ENCODE measurements around the gene AOPEP.

The AOPEP gene

DNA sequence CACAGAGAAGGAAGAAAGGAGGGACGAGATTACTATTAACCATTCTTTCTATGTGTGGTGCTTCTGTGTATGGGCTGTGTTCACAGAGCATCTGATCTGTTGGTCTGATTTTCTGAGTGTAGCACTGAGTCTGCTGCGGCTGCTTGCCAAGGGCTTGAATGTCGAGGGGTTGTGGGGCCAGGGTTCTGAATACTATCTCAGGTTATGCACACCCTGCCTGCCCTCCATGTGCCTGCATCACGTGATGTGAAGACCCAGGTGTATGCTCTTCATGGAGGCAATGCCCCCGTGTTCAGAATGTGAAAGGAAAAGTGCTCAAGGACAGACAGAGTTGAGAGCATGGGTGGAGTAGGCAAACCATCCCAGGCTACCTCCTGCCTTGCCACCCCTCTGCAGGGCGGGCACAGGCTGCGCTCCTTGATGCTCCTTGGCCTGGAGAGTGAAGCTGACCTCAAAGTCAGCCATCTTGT lies 336.1 kb downstream of the AOPEP start:
- DNase-seq (ENCODE audit: low spot score), result no peak

DNA sequence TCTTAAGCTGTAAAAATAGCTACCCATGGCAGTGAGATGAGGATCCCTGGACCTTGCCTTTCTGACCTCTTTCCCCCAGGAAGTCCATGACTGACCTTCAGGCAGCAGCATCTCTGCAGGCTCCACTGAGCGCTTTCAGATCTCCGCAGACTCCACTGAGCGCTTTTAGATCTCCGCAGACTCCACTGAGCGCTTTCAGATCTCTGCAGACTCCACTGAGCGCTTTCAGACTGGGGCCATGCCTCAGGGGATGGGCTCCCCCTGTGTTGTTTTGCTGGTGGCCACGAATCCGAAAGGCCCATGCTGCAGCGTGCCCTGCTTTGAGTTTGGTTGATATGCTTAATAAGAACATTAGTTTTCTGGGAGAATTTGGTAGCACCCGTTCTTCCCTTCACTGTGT lies 336.8 kb downstream of the AOPEP start:
- no peak for DNase-seq (ENCODE audit: low spot score)

DNA sequence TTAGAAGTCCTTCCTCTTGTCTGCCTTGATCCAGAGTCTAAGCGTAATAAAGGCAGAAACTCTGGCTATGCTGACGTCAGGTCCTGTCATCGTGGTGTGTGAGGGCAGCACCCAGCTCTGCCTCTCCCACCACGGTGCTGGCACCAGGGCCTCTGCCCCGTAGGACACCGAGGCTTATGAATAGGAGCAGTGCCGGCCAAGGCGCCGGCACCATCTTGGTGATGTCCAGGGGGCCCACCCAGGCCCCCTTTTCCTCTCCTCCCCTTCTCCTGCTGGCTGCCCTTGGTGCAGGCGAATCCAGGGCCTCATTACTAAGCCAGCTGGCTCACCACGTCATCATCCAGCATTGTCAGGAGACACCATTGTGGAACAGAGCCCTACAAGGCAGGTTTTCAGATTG lies 338.7 kb downstream of the AOPEP start:
- no peak for DNase-seq (ENCODE audit: low spot score)

DNA sequence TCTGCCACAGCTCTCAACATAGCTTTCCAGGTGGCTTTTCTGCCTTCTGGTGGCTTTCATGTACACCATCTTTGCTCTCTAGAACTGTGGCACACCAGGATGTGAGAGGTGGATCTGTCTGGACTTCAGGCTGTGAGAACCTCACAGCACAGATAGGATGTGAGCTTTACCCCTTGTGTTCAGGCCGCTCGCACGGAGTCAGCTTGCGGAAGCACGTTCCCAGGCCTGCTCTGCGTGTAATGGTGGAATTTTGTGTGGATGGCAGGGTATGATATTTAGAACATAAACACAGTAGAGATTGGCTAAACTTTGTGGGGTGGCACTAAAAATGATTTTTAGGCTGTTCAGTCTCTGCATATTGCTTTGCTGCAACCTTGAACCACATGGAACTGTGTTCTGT lies 340.6 kb downstream of the AOPEP start:
- DNase-seq (ENCODE audit: low spot score), result no peak

DNA sequence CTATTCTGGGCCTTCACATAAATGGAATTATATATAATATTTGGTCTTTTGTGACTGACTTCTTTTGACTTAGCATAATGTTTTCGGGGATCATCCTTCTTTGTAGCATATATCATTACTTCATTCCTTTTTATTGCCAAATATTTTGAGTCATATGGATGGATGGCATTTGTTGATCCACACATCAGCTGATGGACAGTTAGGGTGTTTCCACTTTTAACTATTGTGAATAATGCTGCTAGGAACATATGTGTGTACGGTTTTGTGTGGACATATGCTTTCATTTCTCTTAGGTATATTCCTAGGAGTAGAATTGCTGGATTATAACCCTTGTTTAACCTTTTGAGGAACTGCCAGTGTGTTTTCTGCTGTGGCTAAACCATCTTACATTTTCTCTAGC lies 341.4 kb downstream of the AOPEP start:
- no peak for DNase-seq (ENCODE audit: low spot score)

DNA sequence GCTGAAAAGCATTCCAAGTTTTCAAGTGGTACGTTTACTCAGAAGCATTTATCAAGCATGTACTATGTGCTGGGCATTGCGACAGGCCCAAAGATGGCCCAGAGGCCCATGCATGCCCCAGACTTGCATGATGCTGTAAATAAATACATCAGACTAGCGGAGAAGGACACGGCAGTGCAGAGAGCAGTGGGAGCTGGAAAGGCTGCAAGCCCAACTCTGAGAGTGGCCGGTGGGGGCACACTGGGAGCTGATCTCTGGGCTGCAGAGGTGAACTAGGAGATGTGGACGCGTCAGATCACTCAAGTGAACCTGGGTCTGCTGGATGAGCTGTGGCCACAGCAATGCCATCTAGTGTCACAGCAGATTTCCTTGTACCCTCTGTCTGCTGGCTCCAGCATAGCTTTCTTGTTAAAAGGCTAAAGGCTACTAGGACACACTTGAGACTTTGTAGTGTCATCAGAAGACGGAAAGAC lies 344.1 kb downstream of the AOPEP start:
- no peak for DNase-seq (ENCODE audit: low spot score)

DNA sequence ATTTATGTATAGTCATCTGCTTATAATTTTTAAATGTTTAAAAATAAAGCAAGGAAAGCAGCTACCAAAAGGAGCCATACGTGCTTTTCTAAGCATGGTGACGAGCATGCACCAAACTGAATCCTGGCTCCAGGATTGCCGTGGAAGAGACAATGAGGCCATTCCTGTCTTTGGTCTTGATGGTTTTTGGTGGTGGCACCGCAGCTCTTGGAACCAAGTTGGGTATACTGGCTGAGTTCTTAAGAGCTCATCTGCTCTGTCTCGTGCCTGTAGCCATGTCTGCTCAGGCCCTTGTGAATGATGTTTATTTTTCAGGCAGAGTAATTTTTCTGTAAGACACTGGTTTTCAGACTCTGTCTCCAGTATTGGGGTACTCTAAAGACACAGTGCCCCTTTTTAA lies 345.0 kb downstream of the AOPEP start:
- no peak for DNase-seq (ENCODE audit: low spot score)

DNA sequence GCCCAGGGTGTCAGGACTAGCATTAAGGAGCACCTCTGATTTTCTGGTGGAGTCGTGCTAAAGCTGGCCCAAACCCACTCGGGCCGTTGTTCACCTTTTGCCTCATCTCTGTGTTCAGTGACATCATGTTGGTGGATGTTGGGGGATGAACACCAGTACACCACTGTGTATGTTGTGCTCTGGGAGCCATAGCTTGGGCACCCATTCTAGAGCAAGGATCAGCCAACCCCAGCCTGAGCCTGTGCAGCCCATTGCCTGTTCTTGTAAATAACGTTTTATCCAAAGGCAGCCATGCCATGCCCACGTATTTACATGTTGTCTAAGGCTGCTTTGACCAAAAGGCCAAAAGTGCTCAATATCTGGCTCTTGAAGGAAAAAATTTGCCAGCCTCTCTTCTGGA lies 345.4 kb downstream of the AOPEP start:
- no peak for DNase-seq (ENCODE audit: low spot score)

DNA sequence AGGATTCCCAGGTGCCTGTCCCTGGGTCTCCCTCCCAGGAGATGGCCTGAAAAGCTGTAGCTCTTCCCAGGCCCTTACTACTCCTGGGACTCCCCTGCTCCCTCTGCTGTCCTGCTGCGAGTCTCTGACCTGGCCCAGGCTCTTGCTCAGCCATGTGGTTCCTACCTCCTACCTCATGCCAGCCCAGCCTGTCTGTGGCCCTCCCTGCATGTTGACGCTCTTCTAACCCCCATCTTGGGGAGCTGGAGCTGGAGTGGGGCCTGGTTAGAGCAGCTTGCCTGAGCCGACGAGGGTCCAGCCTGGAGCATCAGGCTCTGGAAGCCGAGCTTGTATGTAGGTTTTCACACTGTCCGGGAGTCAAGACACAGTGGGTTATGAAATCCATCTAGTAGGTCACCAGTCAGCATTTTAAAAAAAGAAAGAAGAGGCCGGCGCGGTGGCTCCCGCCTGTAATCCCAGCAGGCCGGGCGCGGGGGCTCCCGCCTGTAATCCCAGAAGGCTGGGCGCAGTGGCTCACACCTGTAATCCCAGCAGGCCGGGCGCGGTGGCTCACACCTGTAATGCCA lies 346.6 kb downstream of the AOPEP start:
- DNase-seq (ENCODE audit: low spot score), result no peak

DNA sequence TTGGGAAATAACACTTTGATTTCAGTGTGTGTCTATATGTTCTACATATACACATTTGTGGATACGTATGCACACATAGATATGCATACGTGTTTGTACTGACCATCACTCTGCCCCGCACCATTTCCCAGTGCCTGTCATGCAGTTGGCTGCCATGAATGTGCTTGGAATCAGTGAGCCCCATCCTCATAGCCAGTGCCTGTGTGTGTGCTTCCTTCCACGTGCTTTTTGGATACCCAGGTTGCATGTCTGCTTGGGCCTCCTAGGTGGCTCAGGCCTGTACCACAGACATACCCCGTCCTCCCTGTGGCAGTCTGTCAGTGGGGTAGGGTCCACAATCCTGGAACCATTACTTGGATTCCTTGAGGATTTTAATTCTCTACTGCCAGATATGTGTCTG lies 347.4 kb downstream of the AOPEP start:
- no peak for DNase-seq (ENCODE audit: low spot score)

DNA sequence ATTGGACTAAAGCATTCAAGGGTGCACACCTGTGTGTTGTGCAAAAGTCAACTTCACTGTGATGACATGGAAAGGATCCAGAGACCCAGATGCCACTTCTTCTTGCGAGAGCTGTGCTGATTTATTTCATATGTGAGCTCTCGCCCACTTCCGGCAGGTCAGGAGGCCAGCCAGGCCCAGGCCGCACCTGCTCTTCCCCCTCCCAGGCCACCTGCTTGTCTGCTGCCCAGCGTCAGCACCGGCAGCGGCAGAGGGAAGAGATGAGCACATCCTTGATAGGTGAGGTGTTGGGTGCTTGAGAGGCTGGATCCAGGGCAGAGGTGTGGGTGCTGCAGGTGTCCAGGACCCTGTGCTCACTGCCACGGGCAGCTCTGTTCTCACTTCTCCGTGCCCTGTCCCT lies 348.1 kb downstream of the AOPEP start:
- no peak for DNase-seq (ENCODE audit: low spot score)

DNA sequence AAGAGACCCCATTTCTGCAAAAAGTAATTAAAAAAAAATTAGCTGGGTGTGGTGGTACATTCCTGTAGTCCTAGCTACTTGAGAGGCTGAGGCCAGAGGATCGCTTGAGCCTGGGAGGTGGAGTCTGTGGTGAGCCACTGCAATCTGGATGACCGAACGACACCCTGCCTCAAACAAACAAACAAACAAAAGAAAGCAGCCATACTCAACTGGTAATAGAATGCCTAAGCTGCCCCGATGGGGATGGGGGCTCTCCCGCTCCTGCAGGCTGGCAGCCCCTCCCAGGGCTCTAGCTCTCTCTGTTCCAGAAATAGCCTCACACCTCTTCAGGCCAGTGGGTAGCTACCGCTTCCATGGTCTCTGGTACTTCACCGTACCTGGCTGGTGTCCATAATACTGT lies 349.2 kb downstream of the AOPEP start:
- DNase-seq (ENCODE audit: low spot score), result no peak

DNA sequence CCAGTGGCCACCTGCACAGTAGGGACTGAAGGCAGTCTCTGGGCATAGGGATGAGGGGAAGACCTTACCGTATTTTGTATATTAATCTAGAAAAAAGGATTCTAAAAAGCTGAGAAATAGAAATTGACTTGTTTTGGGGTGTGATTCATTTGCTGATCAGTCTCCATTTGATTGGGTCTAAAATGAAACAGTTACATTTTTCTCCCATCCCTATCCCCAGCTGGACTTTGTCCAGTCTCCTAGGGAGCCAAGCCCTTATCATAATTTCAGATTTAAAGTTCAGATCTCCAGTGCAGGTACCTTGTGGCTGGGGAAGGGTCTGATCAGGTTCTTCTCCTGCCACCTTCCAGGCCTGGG lies 350.2 kb downstream of the AOPEP start:
- DNase-seq (ENCODE audit: low spot score), result no peak

DNA sequence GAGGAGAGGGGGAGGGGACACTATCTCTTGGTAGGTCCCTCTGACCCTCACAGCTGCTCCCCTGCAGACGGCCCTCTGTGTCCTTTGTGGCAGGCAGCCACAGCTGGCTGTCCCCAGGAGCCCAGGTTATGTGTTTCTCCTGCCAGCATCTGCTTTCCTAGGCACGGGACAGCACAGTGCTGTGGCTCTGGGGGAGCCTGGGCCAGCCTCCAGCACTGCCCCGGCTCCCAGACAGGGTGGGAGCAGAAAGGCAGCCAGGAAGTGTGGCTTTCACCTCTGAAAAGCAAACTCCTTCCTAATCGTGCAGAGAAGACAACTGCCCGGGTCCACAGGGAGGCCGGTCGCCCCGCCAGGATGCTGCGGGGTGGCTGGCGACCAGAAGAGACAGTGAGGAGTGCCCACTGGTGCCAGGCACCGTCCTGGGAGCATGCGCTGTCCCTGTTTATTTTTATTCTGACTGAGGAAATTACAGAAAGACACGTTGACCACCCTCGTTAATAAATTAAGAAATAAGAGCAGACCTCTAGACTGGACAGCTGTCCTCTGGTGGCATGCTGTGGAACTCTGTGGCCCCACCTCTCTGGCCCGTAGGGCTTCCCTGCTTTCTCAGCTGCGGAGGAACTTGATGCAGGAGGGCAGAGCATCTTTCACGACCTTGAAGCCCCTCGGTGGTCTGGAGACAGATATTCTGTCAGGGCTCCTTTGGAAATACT lies 350.7 kb downstream of the AOPEP start:
- no peak for DNase-seq (ENCODE audit: low spot score)

DNA sequence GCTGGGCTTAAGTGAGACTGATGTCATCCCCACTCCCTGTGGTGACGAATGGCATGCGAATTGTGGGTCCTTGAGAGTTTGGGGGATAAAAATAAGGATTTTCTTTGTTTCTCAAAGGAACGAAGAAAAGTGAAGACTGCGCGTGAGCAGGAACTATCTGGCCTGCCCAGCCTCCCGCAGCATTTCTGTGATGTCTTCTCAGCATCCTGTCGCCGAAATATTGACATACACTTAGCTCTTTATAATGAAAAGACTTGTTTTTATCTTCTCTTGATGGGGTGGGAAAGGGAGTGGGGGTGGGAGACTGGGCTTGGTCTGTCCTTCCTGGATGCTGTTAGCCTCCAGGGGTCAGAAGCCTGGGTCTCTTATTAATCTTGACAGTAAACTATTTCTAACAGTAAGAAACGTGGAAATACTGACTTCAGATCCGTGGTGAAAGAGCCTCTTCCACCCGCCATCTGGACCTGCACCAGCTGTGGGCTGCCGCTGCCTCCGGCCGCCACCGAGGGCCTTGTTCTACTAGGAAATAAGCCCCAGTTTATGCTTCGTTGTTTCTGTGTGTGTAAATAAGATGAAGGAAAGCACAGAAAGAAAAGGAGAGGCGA lies 351.4 kb downstream of the AOPEP start:
- no peak for DNase-seq (ENCODE audit: low spot score)

DNA sequence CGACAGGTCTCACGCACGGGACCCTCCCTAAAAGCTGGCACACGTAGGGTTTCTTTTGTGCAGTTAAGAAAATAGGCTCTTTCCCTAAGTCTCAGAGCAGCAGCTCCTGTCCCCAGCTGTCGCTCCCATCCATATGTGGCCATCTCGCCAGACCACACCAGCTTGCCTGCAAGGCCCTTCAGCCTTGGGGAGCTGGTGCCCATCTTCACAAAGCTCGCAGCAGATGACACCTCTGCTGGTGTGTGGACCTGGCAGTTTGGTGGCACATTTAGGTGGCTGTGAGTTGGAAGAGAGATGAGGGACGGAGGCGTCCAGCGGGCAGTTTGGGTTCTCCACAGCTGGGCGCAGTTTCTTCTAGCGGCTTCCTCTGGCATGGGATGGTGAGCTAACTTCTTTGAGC lies 352.0 kb downstream of the AOPEP start:
- no peak for DNase-seq (ENCODE audit: low spot score)

DNA sequence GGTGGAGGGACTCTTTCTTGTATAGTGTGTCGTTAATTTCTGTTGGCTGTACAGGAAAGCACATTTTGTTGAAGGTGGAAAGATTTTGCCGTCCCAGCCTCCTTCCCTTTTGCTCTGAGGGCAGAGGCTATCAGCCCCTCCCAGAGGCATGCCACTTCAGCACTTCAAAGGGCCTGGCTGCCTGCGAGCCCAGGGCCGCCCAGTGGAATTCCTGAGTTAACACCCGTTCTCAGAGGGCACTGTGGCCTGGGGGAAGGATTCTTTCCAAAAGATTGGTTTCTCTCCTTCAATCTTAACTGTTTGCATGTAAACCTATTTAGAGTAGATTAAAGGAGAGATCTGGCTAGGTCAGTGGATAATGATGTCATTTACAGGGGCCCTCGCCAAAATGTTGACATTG lies 352.4 kb downstream of the AOPEP start:
- DNase-seq (ENCODE audit: low spot score), result no peak

DNA sequence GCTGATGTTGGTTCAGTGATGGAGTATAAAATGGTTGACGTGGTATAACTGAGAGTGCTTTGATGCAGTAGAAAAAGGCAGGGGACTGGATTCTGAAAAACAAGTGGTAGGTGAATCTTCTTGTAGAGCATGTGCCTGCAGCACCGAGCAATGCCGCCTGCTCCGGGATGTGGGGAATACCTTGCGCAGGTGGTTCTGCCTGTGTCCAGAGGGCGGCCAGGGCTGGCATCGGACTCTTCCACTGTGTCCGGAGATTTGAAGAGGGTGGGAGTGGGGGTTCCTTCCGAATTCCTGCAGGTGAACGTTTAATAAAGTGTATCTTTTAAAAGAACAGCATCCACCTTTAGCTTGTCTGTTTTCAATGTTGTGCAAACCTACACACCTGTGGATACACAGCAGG lies 353.0 kb downstream of the AOPEP start:
- DNase-seq (ENCODE audit: low spot score), result no peak

DNA sequence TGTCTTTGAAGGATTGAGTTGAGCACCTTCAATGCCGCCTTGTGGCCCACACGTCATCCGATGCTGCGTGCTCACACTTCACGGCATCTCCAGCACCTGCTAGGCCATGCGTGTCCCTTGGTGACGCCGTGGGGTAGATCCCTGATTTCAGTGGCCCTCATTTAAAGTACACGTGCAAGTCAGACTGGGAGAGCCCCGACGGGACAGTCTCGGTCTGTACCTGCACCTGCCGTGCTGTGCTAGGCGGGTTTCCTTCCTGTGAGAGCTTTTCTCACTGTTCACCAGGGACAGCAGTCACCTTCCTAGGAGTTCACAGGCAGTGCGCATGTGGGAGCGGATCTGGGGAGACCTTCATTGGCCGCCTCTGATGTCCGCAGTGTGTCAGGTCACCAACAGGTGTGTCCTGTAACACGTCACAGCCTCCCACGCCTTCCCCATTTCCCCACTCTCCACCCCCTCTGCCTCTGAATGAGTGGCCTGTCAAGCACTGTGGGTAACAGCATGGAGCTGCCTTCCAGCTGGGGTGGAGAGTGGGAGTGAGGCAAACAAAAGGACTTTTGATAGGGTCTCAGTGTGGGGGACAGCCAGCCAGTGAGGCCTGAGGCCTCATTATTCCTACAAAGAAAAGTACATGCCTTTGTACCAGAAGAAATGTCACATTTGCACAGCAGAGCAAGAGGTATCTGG lies 354.6 kb downstream of the AOPEP start:
- DNase-seq (ENCODE audit: low spot score), result no peak

DNA sequence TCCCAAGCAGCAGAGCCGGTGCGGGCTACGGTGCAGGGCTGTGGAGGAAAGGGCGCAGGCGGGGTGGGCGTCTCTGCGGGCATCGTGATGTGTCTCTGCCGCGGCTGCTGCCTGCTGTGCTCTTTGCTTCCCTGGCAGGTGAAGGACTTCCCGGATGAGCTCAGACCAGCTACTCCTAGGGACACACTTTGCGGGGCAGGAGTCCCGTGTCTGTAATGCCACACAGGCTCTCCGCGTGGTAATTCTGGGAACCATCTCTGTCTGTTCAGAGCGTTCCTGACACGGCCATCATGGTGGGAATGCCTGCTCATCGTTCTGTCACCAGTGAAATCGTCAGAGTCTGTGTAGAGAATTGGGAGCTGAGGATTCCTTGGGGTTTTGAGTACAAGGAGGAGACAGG lies 355.5 kb downstream of the AOPEP start:
- no peak for DNase-seq (ENCODE audit: low spot score)

DNA sequence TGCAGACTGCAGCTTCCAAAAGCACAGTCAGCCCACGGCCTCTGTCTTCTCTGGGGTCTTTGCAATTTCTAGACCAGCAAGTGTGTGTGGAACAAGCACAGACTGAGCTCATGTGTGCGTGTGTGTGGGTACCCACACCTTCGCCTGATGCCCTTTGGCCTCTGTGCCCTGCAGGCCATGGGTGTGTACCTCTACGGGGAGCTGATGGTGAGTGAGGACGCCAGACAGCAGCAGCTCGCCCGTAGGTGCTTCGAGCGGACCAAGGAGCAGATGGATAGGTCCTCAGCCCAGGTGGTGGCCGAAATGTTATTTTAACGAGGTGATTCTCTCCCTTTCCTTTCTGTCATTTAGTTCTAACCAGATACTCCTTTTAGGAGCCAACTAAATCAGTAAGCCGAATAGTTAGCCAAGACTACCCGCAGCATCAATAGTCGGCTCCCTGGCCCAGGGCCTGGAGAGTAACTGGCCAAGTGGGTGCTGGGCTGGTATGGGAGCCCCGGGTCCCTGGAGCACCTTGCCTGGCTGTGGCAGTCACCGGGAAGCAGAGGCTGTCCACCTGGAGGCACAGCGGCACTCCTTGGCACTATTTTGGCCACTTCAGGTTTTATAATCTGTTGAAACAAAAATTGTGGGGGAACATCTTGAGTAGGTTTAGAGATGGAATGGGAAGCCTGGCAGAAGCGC lies 356.0 kb downstream of the AOPEP start:
- DNase-seq (ENCODE audit: low spot score), result no peak

DNA sequence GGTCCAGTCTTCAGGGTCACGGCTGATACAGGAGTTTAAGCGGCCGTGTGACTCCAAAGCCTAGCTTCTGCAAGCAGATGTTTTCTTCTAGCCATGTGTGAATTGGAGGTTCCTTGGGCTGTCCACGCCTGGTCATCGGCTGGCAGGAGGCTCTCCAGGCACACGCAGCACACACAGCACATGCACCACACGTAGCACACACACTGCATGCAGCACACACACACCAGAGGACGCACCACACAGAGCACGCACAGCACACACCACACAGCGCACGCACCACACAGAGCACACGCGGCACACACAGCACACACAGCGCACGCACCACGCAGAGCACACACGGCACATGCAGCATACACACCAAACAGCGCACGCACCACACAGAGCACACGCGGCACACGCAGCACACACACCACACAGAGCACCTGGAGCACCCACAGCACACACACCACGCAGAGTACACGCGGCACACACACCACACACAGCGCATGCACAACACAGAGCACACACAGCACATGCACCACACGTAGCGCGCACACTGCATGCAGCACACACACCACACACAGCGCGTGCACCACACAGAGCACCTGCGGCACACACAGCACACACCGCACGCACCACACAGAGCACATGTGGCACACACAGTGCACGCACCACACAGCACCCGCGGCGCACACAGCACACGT lies 356.7 kb downstream of the AOPEP start:
- DNase-seq (ENCODE audit: low spot score), result no peak
